ENCODE results near the gene GTF2B.
"Not testable (repeated sequence)": the region's sequence is repeated elsewhere in the genome, so short reads cannot be mapped to it uniquely, and the experiment has no call there.

DNA sequence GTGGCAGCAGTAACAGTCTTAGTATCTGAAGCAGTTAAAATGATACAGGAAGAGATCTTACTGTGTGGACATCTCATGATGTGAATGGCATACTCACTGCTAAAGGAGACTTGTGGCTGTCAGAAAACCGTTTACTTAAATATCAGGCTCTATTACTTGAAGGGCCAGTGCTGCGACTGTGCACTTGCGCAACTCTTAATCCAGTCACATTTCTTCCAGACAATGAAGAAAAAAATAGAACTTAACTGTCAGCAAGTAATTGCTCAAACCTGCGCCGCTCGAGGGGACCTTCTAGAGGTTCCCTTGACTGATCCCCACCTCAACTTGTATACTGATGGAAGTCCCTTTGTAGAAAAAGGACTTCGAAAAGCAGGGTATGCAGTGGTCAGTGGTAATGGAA lies 38.8 kb upstream of the GTF2B start:
- TF ChIP-seq CTCF, POLR2A (IDR thresholded peaks at IDR 0.05): not testable (repeated sequence)
